Thyroid gland (tissue), 4 donors: Measurements from ENCODE around the gene UBE2Q2.

Experiments
- CTCF ChIP-seq, 6 experiments: fragments of 200-600 bp in 3 of 6; fragments of 450-650 bp in 3 of 6; sonication (generic) in 3 of 6; IDR thresholded peaks; one replicate each; pipeline ENCODE4 v1.5.1; 2016 to 2019; ENCODE audit warnings: antibody characterized with exemption in 6 of 6, mild to moderate bottlenecking in 2 of 6, inconsistent platforms in 1 of 6, moderate library complexity in 1 of 6
- POLR2A ChIP-seq, 2 donors: fragments of 450-650 bp; IDR thresholded peaks; one replicate each; pipeline ENCODE4 v1.6.1; 2017; ENCODE audit warnings: antibody characterized with exemption in 2 of 2, mild to moderate bottlenecking in 2 of 2, moderate library complexity in 1 of 2

- no peak for TF ChIP-seq CTCF (IDR thresholded peaks at IDR 0.05)
- TF ChIP-seq POLR2A (IDR thresholded peaks at IDR 0.05): no peak
Observed at GRCh38 chr15:75902129-75902557, 58.9 kb downstream of the UBE2Q2 start.
